ENCODE results near the gene LCAT. TPM values are rescaled to one million over a fixed set of nuclear protein-coding genes. Genes with fewer than 3 reads are reported as not detected.
A peak's percentile ranks its signal among the peaks of the same experiment; 100 is the strongest.

LCAT gene
- total and polyA plus RNA-seq, 9 of the 15 experiments (the other 6 are each of a cell fraction or from before 2014, with no cell fraction given): 0.46 to 21.0 (median 5.0) TPM

- no peak for TF ChIP-seq THRA (IDR thresholded peaks at IDR 0.05)
- peak; percentile 68 for TF ChIP-seq MEIS2 (IDR thresholded peaks at IDR 0.05; ENCODE audit: partially characterized antibody)
- no peak for TF ChIP-seq ILK (tag; IDR thresholded peaks at IDR 0.05; ENCODE audit: borderline replicate concordance, low read depth)
- no peak for TF ChIP-seq KLF10 (CRISPR knock-in tag; IDR thresholded peaks at IDR 0.05)
- no peak for TF ChIP-seq DIDO1 (tag; IDR thresholded peaks at IDR 0.05; ENCODE audit: low read depth)
- no peak for TF ChIP-seq MAFF (IDR thresholded peaks at IDR 0.05; ENCODE audit: low read length)
- TF ChIP-seq BHLHE40 (IDR thresholded peaks at IDR 0.05; ENCODE audit: low read length): 0 out of 2 replicates have a peak, but pooled peaks have one; percentile 27
- no peak for TF ChIP-seq RAD51 (IDR thresholded peaks at IDR 0.05; ENCODE audit: borderline replicate concordance, low read depth)
- no peak for TF ChIP-seq ADNP (tag; IDR thresholded peaks at IDR 0.05)
- TF ChIP-seq FIP1L1 (IDR thresholded peaks at IDR 0.05; ENCODE audit: low read depth, low read length, poor library complexity, severe bottlenecking): no peak
- no peak for TF ChIP-seq DMBX1 (CRISPR knock-in tag; IDR thresholded peaks at IDR 0.05; ENCODE audit: borderline replicate concordance)
- TF ChIP-seq XRCC4 (IDR thresholded peaks at IDR 0.05; ENCODE audit: extremely low read depth, insufficient read depth, insufficient read length): no peak
- TF ChIP-seq NFE2 (IDR thresholded peaks at IDR 0.05; ENCODE audit: low read depth): no peak
- TF ChIP-seq ZNF695 (CRISPR knock-in tag; IDR thresholded peaks at IDR 0.05): no peak; the same call in 1 of the 2 replicates
- TF ChIP-seq ZNF263 (CRISPR knock-in tag; IDR thresholded peaks at IDR 0.05; ENCODE audit: borderline replicate concordance): no peak
- TF ChIP-seq CEBPZ (IDR thresholded peaks at IDR 0.05; ENCODE audit: borderline replicate concordance, low read depth, low read length): no peak
- no peak for TF ChIP-seq PHB (CRISPR knock-in tag; IDR thresholded peaks at IDR 0.05)
- no peak for TF ChIP-seq ZNF586 (CRISPR knock-in tag; conservative IDR thresholded peaks at IDR 0.05)
- TF ChIP-seq TFE3 (CRISPR knock-in tag; IDR thresholded peaks at IDR 0.05): no peak
- TF ChIP-seq PHB2 (IDR thresholded peaks at IDR 0.05; ENCODE audit: low read depth): no peak
- no peak for TF ChIP-seq ZNF766 (CRISPR knock-in tag; conservative IDR thresholded peaks at IDR 0.05)
- no peak for TF ChIP-seq ZNF175 (CRISPR knock-in tag; IDR thresholded peaks at IDR 0.05; ENCODE audit: low read depth)
- peak in 1 of 2 experiments; percentile 86; a peak in 2 of 4 replicates for TF ChIP-seq TEAD1 (CRISPR knock-in tag; IDR thresholded peaks at IDR 0.05)
These were observed 50.8 kb downstream of the LCAT start, which contains the start of gene PSKH1 (continued) for GRCh38 chr16:67892899-67893742.
